Kasumi-1 (cell line): ENCODE results near the gene PHRF1.
"Not testable (repeated sequence)": the region's sequence is repeated elsewhere in the genome, so short reads cannot be mapped to it uniquely, and the experiment has no call there.

Experiments used
- DNase-seq, 2 experiments: peaks; one replicate each; lab custom pipeline; 2025; lab: John Stamatoyannopoulos, UW

Gene PHRF1

GRCh38 chr11:627308-627576 is 51.0 kb downstream of the PHRF1 start:
- DNase-seq, result no peak

- no peak for DNase-seq
These were observed 51.8 kb downstream of the PHRF1 start for GRCh38 chr11:628056-628455.

GRCh38 chr11:629237-629583 is 52.9 kb downstream of the PHRF1 start:
- DNase-seq, result peak; percentile 35 to 44

GRCh38 chr11:630871-631270 is 54.6 kb downstream of the PHRF1 start:
- DNase-seq, result no peak

- DNase-seq, result no peak
These were observed 59.8 kb downstream of the PHRF1 start for GRCh38 chr11:635945-636510.

- no peak for DNase-seq
These were observed 60.5 kb downstream of the PHRF1 start, which contains the start of gene DRD4 for GRCh38 chr11:636511-637332. Gene DRD4, plus strand, starts transcription at chr11:637269. Its CDS starts 36 bp downstream, at chr11:637305.

GRCh38 chr11:637333-637592 is 61.0 kb downstream of the PHRF1 start:
- DNase-seq, result no peak

- no peak for DNase-seq
These were observed 61.6 kb downstream of the PHRF1 start for GRCh38 chr11:637593-638521.

- no peak for DNase-seq
These were observed 62.5 kb downstream of the PHRF1 start for GRCh38 chr11:638631-639331.

GRCh38 chr11:639332-639955 is 63.2 kb downstream of the PHRF1 start:
- DNase-seq, result no peak

- DNase-seq, result peak in 1 of 2 experiments; percentile 62
These were observed 63.9 kb downstream of the PHRF1 start for GRCh38 chr11:640021-640706.

GRCh38 chr11:641806-642370 is 65.6 kb downstream of the PHRF1 start:
- DNase-seq, result no peak

- DNase-seq, result no peak
These were observed 67.1 kb downstream of the PHRF1 start for GRCh38 chr11:643366-643765.

GRCh38 chr11:643849-644738 is 67.8 kb downstream of the PHRF1 start:
- no peak for DNase-seq

- DNase-seq, result no peak
These were observed 69.3 kb downstream of the PHRF1 start for GRCh38 chr11:645536-645935.

- no peak for DNase-seq
These were observed 69.9 kb downstream of the PHRF1 start for GRCh38 chr11:646214-646613.

- not testable (repeated sequence) for DNase-seq
These were observed 71.4 kb downstream of the PHRF1 start for GRCh38 chr11:647672-648158.

GRCh38 chr11:650482-650881 is 74.2 kb downstream of the PHRF1 start:
- DNase-seq, result no peak

GRCh38 chr11:653136-653535 is 76.9 kb downstream of the PHRF1 start:
- peak; percentile 17 to 18 for DNase-seq

GRCh38 chr11:653837-654236 is 77.6 kb downstream of the PHRF1 start:
- DNase-seq, result no peak
